Neural crest cell (in vitro differentiated cells): ENCODE data around the gene RGS11. TPM values are rescaled to one million over a fixed set of nuclear protein-coding genes. Genes with fewer than 3 reads are reported as not detected.

Experiments used
- DNase-seq: peaks from one replicate; pipeline ENCODE4 v3.0.0; 2021; ENCODE audit warnings: low read depth, mixed read lengths, low spot score
- H3K27ac Mint-ChIP-seq: one replicate; pipeline ENCODE4 v1.8.0; 2021; ENCODE audit warnings: mild to moderate bottlenecking, mixed read lengths; ENCODE audit not compliant: unreplicated experiment
- H3K27me3 Mint-ChIP-seq: 2 replicates; pipeline ENCODE4 v1.8.0; 2021; ENCODE audit warnings: low read depth, mild to moderate bottlenecking, mixed read lengths
- H3K36me3 Mint-ChIP-seq: 2 replicates; pipeline ENCODE4 v1.8.0; 2021; ENCODE audit warnings: low read depth, mild to moderate bottlenecking, mixed read lengths
- H3K4me1 Mint-ChIP-seq: 2 replicates; pipeline ENCODE4 v1.8.0; 2021; ENCODE audit warnings: mixed read lengths
- H3K4me3 Mint-ChIP-seq: one replicate; pipeline ENCODE4 v1.8.0; 2021; ENCODE audit warnings: mild to moderate bottlenecking, mixed read lengths
- H3K9me3 Mint-ChIP-seq: 2 replicates; pipeline ENCODE4 v1.8.0; 2021; ENCODE audit warnings: mixed read lengths
- total RNA-seq: library from RNA; stranded (reverse); gene quantifications from 2 replicates; pipeline ENCODE4 v1.2.1, GENCODE V29; 2021
- TF ChIP-seq, protein P1 (sequence below): fragments of 200-600 bp; sonication (generic); conservative IDR thresholded peaks from 2 replicates; pipeline ENCODE4 v1.5.0; 2021; ENCODE audit warnings: antibody characterized with exemption, mild to moderate bottlenecking

Gene RGS11
- total RNA-seq, 1 donor from 2014 or later = 2.8 TPM

DNA sequence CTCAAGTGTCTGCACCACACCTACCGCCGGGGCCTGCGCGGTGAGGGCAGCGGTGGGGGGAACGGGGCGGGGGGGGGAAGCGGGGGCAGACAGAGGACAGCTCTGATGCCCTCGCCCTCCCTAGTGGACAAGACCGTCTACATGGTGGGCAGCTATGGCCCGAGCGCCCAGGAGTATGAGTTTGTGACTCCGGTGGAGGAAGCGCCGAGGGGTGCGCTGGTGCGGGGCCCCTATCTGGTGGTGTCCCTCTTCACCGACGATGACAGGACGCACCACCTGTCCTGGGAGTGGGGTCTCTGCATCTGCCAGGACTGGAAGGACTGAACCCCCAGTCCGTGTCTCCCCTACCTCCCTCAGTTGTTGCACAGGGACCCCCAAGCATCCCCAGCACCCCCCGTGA lies 6.7 kb upstream of the RGS11 start:
- Mint-ChIP-seq H3K36me3 (peaks cover 3% of the 10 kb centered on the region), H3K27me3 (peaks cover 32% of the 10 kb centered on the region), H3K4me1 (no peaks in the 10 kb centered on the region), H3K9me3 (no peaks in the 10 kb centered on the region), H3K4me3 (no peak overlapping the region), H3K27ac (no peak overlapping the region)
- TF ChIP-seq, protein P1, sequence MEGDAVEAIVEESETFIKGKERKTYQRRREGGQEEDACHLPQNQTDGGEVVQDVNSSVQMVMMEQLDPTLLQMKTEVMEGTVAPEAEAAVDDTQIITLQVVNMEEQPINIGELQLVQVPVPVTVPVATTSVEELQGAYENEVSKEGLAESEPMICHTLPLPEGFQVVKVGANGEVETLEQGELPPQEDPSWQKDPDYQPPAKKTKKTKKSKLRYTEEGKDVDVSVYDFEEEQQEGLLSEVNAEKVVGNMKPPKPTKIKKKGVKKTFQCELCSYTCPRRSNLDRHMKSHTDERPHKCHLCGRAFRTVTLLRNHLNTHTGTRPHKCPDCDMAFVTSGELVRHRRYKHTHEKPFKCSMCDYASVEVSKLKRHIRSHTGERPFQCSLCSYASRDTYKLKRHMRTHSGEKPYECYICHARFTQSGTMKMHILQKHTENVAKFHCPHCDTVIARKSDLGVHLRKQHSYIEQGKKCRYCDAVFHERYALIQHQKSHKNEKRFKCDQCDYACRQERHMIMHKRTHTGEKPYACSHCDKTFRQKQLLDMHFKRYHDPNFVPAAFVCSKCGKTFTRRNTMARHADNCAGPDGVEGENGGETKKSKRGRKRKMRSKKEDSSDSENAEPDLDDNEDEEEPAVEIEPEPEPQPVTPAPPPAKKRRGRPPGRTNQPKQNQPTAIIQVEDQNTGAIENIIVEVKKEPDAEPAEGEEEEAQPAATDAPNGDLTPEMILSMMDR = no peak
- DNase-seq = no peak

DNA sequence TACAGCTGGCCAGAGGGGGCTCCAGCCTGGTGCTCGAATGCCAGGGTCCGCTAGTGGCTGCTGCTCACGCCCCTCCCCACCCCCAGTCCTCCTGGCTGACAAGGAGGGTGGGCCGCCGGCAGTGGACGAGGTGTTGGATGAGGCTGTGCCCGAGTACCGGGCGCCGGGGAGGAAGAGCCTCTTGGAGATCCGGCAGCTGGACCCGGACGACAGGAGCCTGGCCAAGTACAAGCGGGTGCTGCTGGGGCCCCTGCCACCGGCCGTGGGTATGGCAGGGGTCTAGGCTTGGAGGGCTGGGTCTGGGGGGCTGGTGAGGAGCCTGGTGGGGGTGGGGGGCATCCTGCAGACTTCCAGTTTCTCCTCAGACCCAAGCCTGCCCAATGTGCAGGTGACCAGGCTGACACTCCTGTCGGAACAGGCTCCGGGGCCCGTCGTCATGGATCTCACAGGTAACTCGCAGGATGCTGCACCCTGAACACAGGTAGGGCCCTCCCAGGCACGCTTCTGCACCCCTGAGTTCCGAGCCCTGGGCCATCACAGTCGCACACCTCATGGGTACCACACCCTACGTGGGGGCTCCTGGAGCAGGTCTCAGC lies 6.0 kb upstream of the RGS11 start:
- no peaks in the 10 kb centered on the region for H3K9me3 Mint-ChIP-seq
- H3K4me3 Mint-ChIP-seq = no peak overlapping the region
- TF ChIP-seq, protein P1 = no peak
- H3K27ac Mint-ChIP-seq = no peak overlapping the region
- no peaks in the 10 kb centered on the region for H3K4me1 Mint-ChIP-seq
- peaks cover 40% of the 10 kb centered on the region for H3K27me3 Mint-ChIP-seq
- DNase-seq = no peak
- H3K36me3 Mint-ChIP-seq = peaks cover 3% of the 10 kb centered on the region

DNA sequence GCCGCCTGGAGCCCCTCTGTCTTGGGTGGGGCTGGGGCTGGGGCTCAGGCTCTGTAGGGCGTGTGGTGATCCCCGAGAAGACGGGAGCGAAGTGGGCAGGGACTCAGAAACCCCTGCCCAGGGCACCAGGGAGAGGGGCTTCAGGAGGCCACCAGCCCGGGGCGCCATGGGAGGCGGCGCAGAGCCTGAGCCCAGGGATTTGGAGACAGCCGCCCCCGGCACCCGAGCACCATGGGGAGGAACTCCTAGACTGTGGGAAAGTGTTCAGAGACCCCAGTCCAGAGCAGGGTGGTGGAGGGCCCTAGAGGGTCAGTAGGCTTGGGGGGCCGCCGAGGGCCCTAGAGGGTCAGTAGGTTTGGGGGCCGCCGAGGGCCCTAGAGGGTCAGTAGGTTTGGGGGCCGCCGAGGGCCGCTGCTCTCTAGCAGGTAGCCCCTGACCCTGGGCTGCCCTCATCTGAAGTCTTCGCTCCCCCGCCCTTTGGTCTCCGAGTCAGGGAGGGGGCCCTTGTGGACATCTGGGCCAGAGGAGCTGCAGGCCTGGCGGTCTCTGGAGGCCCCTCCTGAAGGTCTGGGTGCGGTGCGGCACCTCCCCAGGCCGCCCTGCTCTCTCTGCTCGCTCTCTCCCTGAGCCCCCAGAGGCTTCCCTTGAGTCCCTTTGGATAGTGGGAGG lies 5.4 kb upstream of the RGS11 start:
- Mint-ChIP-seq H3K36me3 (no peaks in the 10 kb centered on the region), H3K4me1 (no peaks in the 10 kb centered on the region), H3K9me3 (no peaks in the 10 kb centered on the region), H3K4me3 (peak overlapping the region; percentile 69), H3K27ac (no peak overlapping the region), H3K27me3 (peaks cover 46% of the 10 kb centered on the region)
- no peak for DNase-seq
- TF ChIP-seq, protein P1 = no peak

DNA sequence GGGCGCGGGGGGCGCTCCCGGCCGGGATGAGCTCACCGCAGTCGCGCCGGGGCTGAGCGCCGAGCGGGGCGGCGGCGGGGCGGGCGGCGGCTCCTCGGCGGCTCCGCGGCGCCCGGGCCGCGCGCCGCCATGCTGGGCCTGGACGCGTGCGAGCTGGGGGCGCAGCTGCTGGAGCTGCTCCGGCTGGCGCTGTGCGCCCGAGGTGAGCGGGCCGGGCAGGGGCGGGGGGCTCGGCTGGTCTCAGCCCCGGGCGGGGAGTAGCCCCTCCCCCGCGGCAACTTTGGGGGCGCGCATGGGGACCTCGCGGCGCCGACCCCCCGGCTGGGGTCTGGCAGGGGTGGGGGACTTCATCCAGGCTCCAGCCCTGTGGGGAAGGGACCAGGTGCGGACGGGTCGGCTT lies 4.8 kb upstream of the RGS11 start, which contains the start of gene ARHGDIG:
Gene ARHGDIG (plus strand): TSS at position 40 of the 400 bp plus-strand sequence. CDS start 90 bp downstream, at position 130.
- H3K4me3 Mint-ChIP-seq = peak within 1 kb of the TSS; percentile 69
- no peak within 1 kb of the TSS for H3K27ac Mint-ChIP-seq
- no peaks in the 10 kb centered on the region for H3K36me3 Mint-ChIP-seq
- TF ChIP-seq, protein P1 = no peak
- no peaks in the 10 kb centered on the region for H3K9me3 Mint-ChIP-seq
- H3K4me1 Mint-ChIP-seq = no peaks in the 10 kb centered on the region
- H3K27me3 Mint-ChIP-seq = peaks cover 47% of the 10 kb centered on the region
- no peak for DNase-seq

DNA sequence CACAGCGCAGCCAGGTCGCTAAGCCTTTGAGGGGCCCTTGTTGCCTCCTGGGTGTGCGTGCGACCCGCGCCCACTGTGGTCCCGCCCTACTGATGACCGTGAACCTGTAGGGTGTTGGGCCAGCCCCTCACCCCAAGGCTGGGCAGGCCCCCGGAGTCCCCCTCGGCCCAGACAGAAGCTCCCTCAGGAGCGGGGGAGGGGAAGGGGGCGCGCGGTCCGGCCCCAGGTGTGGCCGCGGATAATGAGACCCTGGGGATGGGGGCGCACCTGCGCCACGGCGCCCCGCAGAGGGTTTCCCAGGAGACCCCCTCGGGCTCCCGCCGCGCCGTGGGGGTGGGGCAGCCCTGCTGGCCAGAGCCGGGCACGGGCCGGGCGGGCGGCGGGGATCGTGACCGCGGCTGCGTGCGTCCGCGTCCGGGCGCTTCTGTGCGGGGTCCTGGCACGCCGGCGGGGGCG lies 4.3 kb upstream of the RGS11 start:
- H3K4me1 Mint-ChIP-seq = no peaks in the 10 kb centered on the region
- TF ChIP-seq, protein P1 = no peak

More for the DNA sequence above, 4.3 kb upstream of the RGS11 start:
- Mint-ChIP-seq H3K9me3 (no peaks in the 10 kb centered on the region), H3K27me3 (peaks cover 51% of the 10 kb centered on the region), H3K36me3 (no peaks in the 10 kb centered on the region), H3K27ac (no peak overlapping the region), H3K4me3 (no peak overlapping the region)
- DNase-seq = no peak
